ENCODE measurements around the gene TMPRSS13. TPM values are rescaled to one million over a fixed set of nuclear protein-coding genes. Genes with fewer than 3 reads are reported as not detected.

Gene TMPRSS13
- polyA plus RNA-seq, 1 donor from 2014 or later, result not detected

GRCh38 chr11:117934526-117935307 lies 5.5 kb upstream of the TMPRSS13 start:
- Histone ChIP-seq H3K4me2 (ENCODE audit: low read length) (no peak overlapping the region), H3K9me3 (ENCODE audit: low read length) (no peaks in the 10 kb centered on the region)

GRCh38 chr11:117933930-117934329 lies 4.7 kb upstream of the TMPRSS13 start:
- Histone ChIP-seq H3K27ac (ENCODE audit: low read length) (no peak overlapping the region), H4K20me1 (ENCODE audit: insufficient read depth) (no peaks in the 10 kb centered on the region), H3K4me2 (ENCODE audit: low read length) (no peak overlapping the region), H2AFZ (ENCODE audit: low read depth, low read length) (no peak overlapping the region), H3K79me2 (replicated peaks; ENCODE audit: insufficient read depth, low read length) (no peaks in the 10 kb centered on the region), H3K9me3 (ENCODE audit: low read length) (no peaks in the 10 kb centered on the region), H3K27me3 (ENCODE audit: insufficient read depth, low read depth, low read length) (no peaks in the 10 kb centered on the region), H3F3A (ENCODE audit: insufficient read depth, low read length, poor library complexity, severe bottlenecking) (no peaks in the 10 kb centered on the region), H3K4me3 (ENCODE audit: low read length) (no peak overlapping the region), H3K9ac (ENCODE audit: low read length) (no peak overlapping the region), H3K36me3 (ENCODE audit: insufficient read depth, low read length) (no peaks in the 10 kb centered on the region), H3K9me2 (ENCODE audit: insufficient read depth, low read length) (no peaks in the 10 kb centered on the region)
- TF ChIP-seq RAD21 (conservative IDR thresholded peaks at IDR 0.05), result no peak
- TF ChIP-seq EZH2 (IDR thresholded peaks at IDR 0.05; ENCODE audit: borderline replicate concordance, insufficient read depth, low read length, poor library complexity, severe bottlenecking), result no peak
- TF ChIP-seq POLR2AphosphoS5 (IDR thresholded peaks at IDR 0.05), result no peak
- TF ChIP-seq, protein P1, sequence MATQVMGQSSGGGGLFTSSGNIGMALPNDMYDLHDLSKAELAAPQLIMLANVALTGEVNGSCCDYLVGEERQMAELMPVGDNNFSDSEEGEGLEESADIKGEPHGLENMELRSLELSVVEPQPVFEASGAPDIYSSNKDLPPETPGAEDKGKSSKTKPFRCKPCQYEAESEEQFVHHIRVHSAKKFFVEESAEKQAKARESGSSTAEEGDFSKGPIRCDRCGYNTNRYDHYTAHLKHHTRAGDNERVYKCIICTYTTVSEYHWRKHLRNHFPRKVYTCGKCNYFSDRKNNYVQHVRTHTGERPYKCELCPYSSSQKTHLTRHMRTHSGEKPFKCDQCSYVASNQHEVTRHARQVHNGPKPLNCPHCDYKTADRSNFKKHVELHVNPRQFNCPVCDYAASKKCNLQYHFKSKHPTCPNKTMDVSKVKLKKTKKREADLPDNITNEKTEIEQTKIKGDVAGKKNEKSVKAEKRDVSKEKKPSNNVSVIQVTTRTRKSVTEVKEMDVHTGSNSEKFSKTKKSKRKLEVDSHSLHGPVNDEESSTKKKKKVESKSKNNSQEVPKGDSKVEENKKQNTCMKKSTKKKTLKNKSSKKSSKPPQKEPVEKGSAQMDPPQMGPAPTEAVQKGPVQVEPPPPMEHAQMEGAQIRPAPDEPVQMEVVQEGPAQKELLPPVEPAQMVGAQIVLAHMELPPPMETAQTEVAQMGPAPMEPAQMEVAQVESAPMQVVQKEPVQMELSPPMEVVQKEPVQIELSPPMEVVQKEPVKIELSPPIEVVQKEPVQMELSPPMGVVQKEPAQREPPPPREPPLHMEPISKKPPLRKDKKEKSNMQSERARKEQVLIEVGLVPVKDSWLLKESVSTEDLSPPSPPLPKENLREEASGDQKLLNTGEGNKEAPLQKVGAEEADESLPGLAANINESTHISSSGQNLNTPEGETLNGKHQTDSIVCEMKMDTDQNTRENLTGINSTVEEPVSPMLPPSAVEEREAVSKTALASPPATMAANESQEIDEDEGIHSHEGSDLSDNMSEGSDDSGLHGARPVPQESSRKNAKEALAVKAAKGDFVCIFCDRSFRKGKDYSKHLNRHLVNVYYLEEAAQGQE (IDR thresholded peaks at IDR 0.05; ENCODE audit: borderline replicate concordance), result no peak
- TF ChIP-seq MXI1 (conservative IDR thresholded peaks at IDR 0.05; ENCODE audit: poor library complexity, severe bottlenecking), result no peak
- TF ChIP-seq TAF1 (IDR thresholded peaks at IDR 0.05; ENCODE audit: low read depth), result no peak
- no peak for TF ChIP-seq CTCF (IDR thresholded peaks at IDR 0.05; ENCODE audit: poor library complexity, severe bottlenecking)
- TF ChIP-seq SMC3 (conservative IDR thresholded peaks at IDR 0.05; ENCODE audit: poor library complexity), result no peak

More at GRCh38 chr11:117934526-117935307, 5.5 kb upstream of the TMPRSS13 start:
- H3K27me3 ChIP-seq (ENCODE audit: insufficient read depth, low read depth, low read length), result no peaks in the 10 kb centered on the region
- H3K9ac ChIP-seq (ENCODE audit: low read length), result no peak overlapping the region
- no peak overlapping the region for H2AFZ ChIP-seq (ENCODE audit: low read depth, low read length)
- H4K20me1 ChIP-seq (ENCODE audit: insufficient read depth), result no peaks in the 10 kb centered on the region
- no peak overlapping the region for H3K4me3 ChIP-seq (ENCODE audit: low read length)
- no peaks in the 10 kb centered on the region for H3F3A ChIP-seq (ENCODE audit: insufficient read depth, low read length, poor library complexity, severe bottlenecking)
- no peak overlapping the region for H3K27ac ChIP-seq (ENCODE audit: low read length)
- TF ChIP-seq POLR2AphosphoS5 (IDR thresholded peaks at IDR 0.05) (no peak), EP300 (conservative IDR thresholded peaks at IDR 0.05; ENCODE audit: poor library complexity, severe bottlenecking) (no peak), SMC3 (conservative IDR thresholded peaks at IDR 0.05; ENCODE audit: poor library complexity) (no peak), RAD21 (conservative IDR thresholded peaks at IDR 0.05) (no peak), EZH2 (IDR thresholded peaks at IDR 0.05; ENCODE audit: borderline replicate concordance, insufficient read depth, low read length, poor library complexity, severe bottlenecking) (no peak), CTCF (IDR thresholded peaks at IDR 0.05; ENCODE audit: poor library complexity, severe bottlenecking) (no peak), MXI1 (conservative IDR thresholded peaks at IDR 0.05; ENCODE audit: poor library complexity, severe bottlenecking) (no peak)
- TF ChIP-seq, protein P1 (IDR thresholded peaks at IDR 0.05; ENCODE audit: borderline replicate concordance), result no peak
- no peaks in the 10 kb centered on the region for H3K9me2 ChIP-seq (ENCODE audit: insufficient read depth, low read length)
- no peaks in the 10 kb centered on the region for H3K79me2 ChIP-seq (replicated peaks; ENCODE audit: insufficient read depth, low read length)
- H3K36me3 ChIP-seq (ENCODE audit: insufficient read depth, low read length), result no peaks in the 10 kb centered on the region

Data from neural cell (in vitro differentiated cells).